ENCODE results near the gene PPFIA4.

The PPFIA4 gene

GRCh38 chr1:203085528-203086406, 59.5 kb downstream of the PPFIA4 start, which contains the start of gene MYOG:
TSS of gene MYOG (minus strand) at chr1:203086012. CDS start at chr1:203085961, 51 bp downstream.
- no peak for DNase-seq

DNA sequence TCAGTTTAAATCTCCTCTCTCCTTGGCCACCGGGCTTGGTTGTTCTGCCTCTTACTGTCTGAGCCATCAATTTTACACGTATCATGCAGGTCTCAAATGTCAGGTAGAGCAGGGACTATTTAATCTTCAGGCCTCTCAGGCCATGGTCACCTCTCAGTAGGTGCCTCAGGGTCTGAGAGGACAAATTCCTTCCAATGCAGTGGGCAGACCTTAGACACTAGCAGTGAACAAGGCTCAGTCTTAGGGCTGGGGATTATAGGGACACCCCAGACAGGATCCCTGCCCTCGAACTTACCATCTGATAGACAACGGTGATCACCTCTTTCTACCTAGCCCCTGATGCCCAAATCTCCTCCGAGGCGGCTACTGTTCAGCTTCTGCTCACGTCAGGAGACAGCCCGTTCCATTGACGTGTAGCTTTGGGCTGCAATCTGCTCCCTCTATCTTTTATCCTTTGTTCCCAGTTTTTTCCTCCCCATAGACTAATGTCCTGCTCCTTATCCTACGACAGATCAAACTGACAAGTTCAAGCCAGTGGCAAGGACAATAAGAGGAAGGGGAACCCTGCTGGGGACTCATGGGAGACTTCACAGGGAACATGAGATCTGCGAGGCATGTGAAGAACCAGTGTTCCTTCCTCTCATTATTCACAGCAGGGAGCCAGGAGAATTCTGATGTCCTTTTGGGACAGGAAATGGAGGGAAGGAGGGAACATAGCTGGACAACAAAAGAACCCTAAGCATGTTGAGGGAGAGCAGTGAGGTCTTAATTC, 60.9 kb downstream of the PPFIA4 start:
- no peak for DNase-seq

GRCh38 chr1:203088441-203088840, 62.1 kb downstream of the PPFIA4 start:
- DNase-seq: no peak

GRCh38 chr1:203089001-203089650, 62.8 kb downstream of the PPFIA4 start:
- DNase-seq: no peak

DNA sequence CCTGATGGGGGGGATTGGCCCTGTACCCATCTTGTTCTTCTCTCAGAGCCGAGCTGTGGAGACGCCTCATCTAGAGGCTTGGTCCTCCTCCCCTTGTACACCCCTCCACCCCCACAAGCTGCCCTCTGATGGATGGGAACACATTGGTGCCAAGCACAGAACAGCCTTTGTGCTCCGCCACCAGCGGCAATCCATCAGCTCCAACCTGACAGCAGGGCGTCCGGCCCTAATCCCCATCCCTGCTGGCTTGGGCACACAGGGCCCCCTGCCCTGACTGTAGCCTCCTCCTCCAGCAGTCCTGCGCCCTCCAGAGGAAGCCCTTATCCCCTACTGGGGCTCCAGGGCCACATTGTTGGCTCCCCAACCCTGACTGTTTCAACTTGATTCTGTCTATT, 63.4 kb downstream of the PPFIA4 start:
- DNase-seq: no peak

GRCh38 chr1:203090421-203091198, 64.3 kb downstream of the PPFIA4 start:
- no peak for DNase-seq

DNA sequence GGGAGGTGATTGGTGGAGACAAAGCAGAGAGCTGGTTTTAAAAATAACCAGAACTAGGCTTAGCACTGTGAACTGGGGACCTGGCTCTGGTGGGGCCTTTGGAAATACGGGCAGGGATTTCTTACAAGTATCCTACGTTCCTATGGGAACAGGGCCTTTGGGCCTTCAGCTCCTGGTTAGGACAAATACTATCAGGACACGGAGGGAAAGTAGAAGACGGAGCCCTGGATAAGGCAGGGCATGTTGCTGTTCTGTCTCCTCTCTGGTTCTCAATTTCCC, 64.8 kb downstream of the PPFIA4 start:
- no peak for DNase-seq

- DNase-seq: no peak
Observed at GRCh38 chr1:203091761-203092330, 65.6 kb downstream of the PPFIA4 start.

DNA sequence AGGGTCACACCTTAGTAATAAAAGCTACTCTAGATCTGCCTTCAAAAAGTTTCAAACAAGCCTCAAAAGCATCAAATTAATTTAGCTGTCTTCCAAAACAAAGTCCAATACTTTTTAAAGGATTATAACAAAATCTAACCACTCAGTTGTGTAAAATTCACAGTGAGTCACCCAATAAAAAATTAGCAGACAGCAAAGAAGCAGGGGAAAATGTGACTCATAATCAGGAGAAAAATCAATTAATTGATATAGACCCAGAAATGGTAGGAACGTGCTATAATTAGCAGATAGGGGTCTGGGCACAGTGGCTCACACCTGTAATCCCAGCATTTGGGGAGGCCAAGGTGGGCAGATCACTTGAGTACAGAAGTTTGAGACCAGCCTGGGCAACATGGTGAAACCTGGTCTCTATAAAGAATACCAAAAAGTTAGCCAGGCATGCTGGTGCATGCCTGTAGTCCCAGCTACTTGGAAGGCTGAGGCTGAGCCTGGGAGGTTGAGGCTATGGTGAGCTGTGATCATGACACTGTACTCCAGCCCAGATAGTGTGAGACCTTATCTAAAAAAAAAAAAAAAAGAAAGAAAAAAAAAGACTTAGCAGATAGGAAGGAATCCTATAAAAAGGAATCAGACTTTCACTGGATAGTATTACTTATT, 67.6 kb downstream of the PPFIA4 start:
- DNase-seq: no peak

DNA sequence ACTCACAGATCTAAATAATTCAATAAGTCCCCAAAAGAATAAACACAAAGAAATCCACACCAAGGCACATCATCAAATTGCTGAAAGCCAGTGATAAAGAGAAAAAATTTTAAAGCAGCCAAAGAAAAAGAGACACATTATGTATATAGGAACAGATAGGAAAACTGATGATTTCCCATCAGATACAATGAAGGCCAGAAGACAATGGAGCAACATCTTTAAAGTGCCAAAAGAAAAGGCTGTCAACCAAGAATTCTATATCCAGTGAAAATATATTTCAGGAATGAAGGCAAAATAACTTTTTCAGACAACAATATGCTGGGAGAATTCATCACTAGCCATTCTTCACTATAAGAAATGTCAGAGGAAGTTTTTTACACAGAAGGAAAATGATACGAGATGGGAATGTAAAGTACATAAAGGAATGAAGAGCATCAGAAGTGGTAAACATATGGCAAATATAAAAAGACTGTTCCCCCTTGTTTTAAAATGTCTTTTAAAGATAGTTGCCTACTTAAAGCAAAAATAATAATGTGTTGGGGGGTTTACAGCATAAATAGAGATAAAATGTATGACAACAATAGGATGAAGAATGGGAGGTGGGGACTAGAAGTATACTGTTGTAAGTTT, 68.9 kb downstream of the PPFIA4 start:
- no peak for DNase-seq

GRCh38 chr1:203096566-203096965, 70.3 kb downstream of the PPFIA4 start:
- no peak for DNase-seq

- no peak for DNase-seq
Observed at GRCh38 chr1:203097001-203097400, 70.7 kb downstream of the PPFIA4 start.

DNA sequence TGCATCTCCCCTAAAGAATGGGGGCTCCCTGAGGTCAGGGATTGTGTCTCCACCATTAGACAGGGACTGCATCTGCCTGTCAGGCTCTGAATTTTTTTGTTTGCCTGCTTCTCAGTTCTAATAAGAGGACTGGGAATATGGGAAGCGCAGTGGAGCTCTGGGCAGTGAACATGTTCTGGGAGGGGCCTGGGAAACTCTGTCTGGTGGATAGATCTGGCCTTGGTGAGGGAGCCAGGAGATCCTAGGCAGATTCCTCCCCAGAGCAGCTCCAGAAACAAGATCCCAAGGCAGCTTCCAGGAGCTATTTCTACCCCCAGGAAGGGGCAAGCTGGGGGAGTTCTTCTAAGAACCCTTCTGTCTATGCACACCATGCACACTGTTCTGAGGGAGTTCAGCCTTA, 72.2 kb downstream of the PPFIA4 start:
- DNase-seq: no peak

DNA sequence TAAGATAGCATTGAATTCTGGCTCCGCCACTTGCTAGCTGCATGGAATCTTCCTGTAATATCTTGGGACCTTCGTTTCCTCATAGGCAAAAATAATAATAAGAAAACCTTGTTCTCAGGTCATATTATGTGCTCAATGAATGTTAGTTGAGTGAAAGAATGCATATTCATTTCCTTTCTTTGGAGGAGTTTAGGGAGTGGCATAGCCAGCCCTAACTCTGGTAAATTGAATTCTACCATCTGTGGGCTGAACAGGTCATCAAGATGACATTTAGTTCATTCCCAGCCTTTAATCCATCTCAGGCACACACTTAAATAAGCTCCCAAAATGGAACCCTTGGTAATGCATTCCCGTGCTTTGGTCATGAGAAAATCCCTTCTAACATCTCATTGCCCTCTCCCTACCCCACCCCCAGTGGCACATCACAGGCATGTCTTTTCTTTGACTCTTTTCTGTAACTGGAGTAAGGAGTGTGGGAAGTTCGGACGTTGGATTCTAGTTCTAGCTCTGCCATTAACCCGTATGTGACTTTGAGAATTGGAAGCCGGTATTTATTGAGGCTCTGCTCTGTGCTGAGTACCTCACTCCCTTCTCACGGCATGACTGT, 72.7 kb downstream of the PPFIA4 start:
- no peak for DNase-seq

DNA sequence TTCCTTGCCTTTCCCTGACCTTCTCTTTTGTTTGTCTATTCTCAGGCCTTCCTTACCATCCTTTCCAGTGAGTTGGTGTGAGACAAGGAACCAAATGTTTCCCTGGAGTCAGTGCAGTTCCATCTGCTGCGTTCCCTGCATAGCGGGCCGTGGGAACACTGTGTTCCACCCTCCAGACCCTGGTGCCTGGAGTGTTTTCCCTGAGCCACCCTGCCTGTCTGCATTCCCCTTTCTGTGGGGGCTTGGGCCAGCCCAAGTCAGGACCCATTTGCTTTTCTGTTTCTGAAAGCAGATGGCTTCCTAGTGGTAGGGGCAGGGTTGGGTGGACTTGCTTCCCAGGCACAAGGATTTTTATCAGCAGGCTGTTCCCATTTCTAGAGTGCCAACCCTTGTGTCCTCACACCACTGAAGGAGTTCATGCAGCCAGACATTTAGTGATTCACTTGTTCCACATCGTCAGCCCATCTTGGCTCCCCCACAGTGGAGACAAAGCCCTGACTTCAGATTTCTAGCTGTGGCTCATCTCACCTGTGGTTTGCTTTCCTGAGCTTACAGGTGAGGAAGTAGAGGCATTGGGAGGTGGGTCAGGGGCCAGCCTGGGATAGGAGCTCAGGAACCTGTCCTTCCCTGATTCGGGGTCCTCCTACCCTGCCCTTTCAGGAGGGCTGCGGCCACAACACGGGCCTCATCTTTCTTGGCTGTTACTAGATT, 73.7 kb downstream of the PPFIA4 start:
- no peak for DNase-seq

DNA sequence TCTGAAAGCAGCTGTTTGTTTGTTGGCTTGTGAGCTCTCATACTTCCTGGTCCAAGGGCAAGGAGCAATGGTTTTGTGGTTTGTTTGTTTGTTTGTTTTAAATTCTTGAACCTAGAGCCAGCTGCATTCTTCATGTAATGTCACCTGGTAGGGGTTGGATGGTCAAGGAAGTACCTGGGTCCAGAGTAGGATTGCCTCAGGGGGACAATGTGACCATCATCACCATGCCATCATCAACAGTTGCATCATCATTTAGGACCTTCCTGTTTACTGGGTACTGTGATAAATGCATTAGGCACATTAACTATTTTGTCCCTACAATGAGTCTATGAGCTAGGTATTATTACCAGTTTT, 74.2 kb downstream of the PPFIA4 start:
- DNase-seq: no peak

DNA sequence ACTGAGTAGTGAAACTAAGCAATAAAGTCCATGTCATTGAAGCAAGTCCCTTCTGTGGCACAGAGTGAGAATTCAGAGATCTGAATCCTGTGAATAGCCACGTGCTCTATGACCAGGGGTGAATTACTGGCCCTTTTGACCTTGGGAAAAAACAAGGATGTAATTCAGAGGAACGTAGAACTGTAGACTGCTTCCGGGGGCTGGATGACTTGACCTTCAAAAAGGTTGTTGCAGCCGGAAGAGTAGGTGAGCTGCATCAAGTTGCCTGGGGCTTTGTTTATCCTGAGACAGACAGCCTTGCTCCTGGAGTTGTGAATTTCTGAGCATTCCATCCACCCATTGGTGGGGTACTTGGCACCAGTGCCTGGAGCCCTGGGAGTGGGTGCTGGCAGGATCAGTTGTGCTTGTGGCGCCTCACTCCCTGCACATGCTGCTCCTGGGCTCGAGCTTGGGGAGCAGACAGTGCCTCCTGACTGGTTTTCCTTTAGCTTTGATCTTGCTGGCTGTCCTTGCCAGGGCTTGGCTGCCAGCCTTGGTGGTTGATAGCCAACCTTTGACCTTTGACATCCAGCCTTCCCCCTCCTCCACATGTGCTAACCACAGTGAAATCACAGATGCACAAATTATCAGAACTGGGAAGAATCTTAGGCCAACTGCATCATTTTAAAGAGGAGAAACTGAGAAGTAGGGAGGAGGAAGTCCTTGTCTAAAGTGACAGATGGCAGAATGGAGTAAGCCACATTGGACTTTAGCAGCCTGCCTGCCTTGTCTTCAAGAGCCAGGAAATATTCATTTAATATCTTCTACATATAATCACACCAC, 75.7 kb downstream of the PPFIA4 start:
- no peak for DNase-seq

GRCh38 chr1:203103216-203103615, 76.9 kb downstream of the PPFIA4 start:
- no peak for DNase-seq

- no peak for DNase-seq
Observed at GRCh38 chr1:203103829-203104495, 77.7 kb downstream of the PPFIA4 start.

All from CD4-positive, alpha-beta T cell treated with Interleukin-17A for 1 hour (primary cell).